Spleen (tissue), 7 donors: ENCODE data around the gene GRIK1.

Source experiments
- POLR2A ChIP-seq, 3 donors: fragments of 450-650 bp; IDR thresholded peaks; one replicate each; pipeline ENCODE4 v1.5.1; 2017; ENCODE audit warnings: antibody characterized with exemption in 3 of 3, mild to moderate bottlenecking in 1 of 3
- POLR2AphosphoS5 ChIP-seq, 3 donors: sonication (generic); formaldehyde crosslinking; IDR thresholded peaks; one replicate each; pipeline ENCODE4 v1.5.1; 2017; ENCODE audit warnings: antibody characterized with exemption in 3 of 3
- TF ChIP-seq, protein P1 (sequence below), 11 experiments: fragments of 200-600 bp in 7 of 11; fragments of 450-650 bp in 4 of 11; sonication (generic) in 4 of 11; IDR thresholded peaks in 8 of 11; conservative IDR thresholded peaks in 3 of 11; 1 replicate in 7 of 11; 2 replicates in 4 of 11; pipeline versions ENCODE4 v1.4.0 to v1.8.0; 2016 to 2021; ENCODE audit warnings: antibody characterized with exemption in 11 of 11, inconsistent platforms in 4 of 11, mild to moderate bottlenecking in 1 of 11
- donor health status: DM: no; HTN: no; CAD: no; lungs with moderate emphysema.
- donor health status: DM: no; HTN: no; CAD: no.
- donor health status: DM: no; HTN: no; CAD: no.

DNA sequence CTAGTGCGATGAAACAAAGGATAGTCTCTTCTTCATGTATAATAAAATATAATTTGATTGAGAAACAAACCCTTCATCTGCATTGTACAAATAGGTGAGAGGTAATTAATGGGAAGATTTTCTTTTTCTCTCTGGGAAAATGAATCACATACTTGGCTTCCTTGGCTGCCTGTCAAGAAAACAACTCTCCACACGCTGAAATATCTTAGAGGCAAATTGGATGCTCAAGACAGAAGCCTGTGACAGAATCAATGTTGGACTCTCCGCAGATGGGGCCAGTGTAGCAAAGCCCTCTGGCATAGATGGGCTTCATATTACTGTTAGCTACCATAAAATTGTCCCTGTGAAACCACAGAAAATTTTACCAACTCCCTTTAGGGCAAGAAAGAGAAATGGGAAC, 186.6 kb downstream of the GRIK1 start:
- TF ChIP-seq, protein P1, sequence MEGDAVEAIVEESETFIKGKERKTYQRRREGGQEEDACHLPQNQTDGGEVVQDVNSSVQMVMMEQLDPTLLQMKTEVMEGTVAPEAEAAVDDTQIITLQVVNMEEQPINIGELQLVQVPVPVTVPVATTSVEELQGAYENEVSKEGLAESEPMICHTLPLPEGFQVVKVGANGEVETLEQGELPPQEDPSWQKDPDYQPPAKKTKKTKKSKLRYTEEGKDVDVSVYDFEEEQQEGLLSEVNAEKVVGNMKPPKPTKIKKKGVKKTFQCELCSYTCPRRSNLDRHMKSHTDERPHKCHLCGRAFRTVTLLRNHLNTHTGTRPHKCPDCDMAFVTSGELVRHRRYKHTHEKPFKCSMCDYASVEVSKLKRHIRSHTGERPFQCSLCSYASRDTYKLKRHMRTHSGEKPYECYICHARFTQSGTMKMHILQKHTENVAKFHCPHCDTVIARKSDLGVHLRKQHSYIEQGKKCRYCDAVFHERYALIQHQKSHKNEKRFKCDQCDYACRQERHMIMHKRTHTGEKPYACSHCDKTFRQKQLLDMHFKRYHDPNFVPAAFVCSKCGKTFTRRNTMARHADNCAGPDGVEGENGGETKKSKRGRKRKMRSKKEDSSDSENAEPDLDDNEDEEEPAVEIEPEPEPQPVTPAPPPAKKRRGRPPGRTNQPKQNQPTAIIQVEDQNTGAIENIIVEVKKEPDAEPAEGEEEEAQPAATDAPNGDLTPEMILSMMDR (IDR thresholded peaks at IDR 0.05 in 8 of 11, conservative IDR thresholded peaks at IDR 0.05 in 3 of 11) = no peak
- TF ChIP-seq POLR2A (IDR thresholded peaks at IDR 0.05) (no peak), POLR2AphosphoS5 (IDR thresholded peaks at IDR 0.05) (no peak)
